Choroid plexus epithelial cell (primary cell): ENCODE results near the gene NEK10.

ENCODE experiments used
- DNase-seq: peaks from one replicate; pipeline ENCODE4 v3.0.0-alpha.2; 2010; ENCODE audit warnings: low read depth
- H3K4me3 ChIP-seq: 2 replicates; pipeline ENCODE4 v1.5.1; 2011; ENCODE audit warnings: low read depth, mild to moderate bottlenecking, control low read depth, low read length, moderate library complexity
- CTCF ChIP-seq: conservative IDR thresholded peaks from 2 replicates; pipeline ENCODE4 v1.5.1; 2011; ENCODE audit warnings: low read depth, mild to moderate bottlenecking, control low read depth, inconsistent platforms, low read length, moderate library complexity

Gene NEK10

GRCh38 chr3:27239951-27240350 lies 129.2 kb downstream of the NEK10 start:
- no peak for TF ChIP-seq CTCF
- DNase-seq, result no peak
- no peak overlapping the region for H3K4me3 ChIP-seq

- no peak for DNase-seq
- TF ChIP-seq CTCF, result peak; percentile 28
These were observed 140.4 kb downstream of the NEK10 start for GRCh38 chr3:27228805-27229204.

GRCh38 chr3:27224197-27224596 lies 145.0 kb downstream of the NEK10 start:
- peak; percentile 32 for DNase-seq
- no peak for TF ChIP-seq CTCF
- no peak overlapping the region for H3K4me3 ChIP-seq

More at GRCh38 chr3:27228805-27229204, 140.4 kb downstream of the NEK10 start:
- no peak overlapping the region for H3K4me3 ChIP-seq

GRCh38 chr3:27221264-27221932 lies 147.8 kb downstream of the NEK10 start:
- DNase-seq, result no peak
- no peak for TF ChIP-seq CTCF
- no peak overlapping the region for H3K4me3 ChIP-seq

GRCh38 chr3:27220166-27220565 lies 149.0 kb downstream of the NEK10 start:
- TF ChIP-seq CTCF, result no peak
- DNase-seq, result no peak
- H3K4me3 ChIP-seq, result no peak overlapping the region

GRCh38 chr3:27219127-27219845 lies 149.9 kb downstream of the NEK10 start:
- no peak overlapping the region for H3K4me3 ChIP-seq
- no peak for TF ChIP-seq CTCF
- DNase-seq, result no peak
